Lower lobe of right lung (tissue), 2 donors: ENCODE results near the gene CHGA. TPM values are rescaled to one million over a fixed set of nuclear protein-coding genes. Genes with fewer than 3 reads are reported as not detected.

Experiments used
- ATAC-seq, 2 donors: fragments of 200-7000 bp; cut with Tn5 transposase; one replicate each; pipeline ENCODE4 v1.9.1; 2020 to 2022; ENCODE audit warnings: mild to moderate bottlenecking in 2 of 2, moderate library complexity in 2 of 2
- DNase-seq: peaks from one replicate; pipeline ENCODE4 v3.0.0-alpha.2; 2020
- H3K27ac ChIP-seq: fragments of 200-600 bp; one replicate; pipeline ENCODE4 v1.8.0; 2022
- H3K27me3 ChIP-seq: fragments of 200-600 bp; one replicate; pipeline ENCODE4 v1.8.0; 2022; ENCODE audit warnings: low read depth
- H3K36me3 ChIP-seq: fragments of 200-600 bp; one replicate; pipeline ENCODE4 v1.8.0; 2022; ENCODE audit warnings: mild to moderate bottlenecking
- H3K4me1 ChIP-seq: fragments of 200-600 bp; one replicate; pipeline ENCODE4 v1.8.0; 2022
- H3K4me3 ChIP-seq: fragments of 200-600 bp; one replicate; pipeline ENCODE4 v1.8.0; 2022; ENCODE audit warnings: mild to moderate bottlenecking
- H3K9me3 ChIP-seq: fragments of 200-600 bp; one replicate; pipeline ENCODE4 v1.8.0; 2022
- CTCF ChIP-seq: fragments of 200-600 bp; IDR thresholded peaks from one replicate; pipeline ENCODE4 v1.8.0; 2022; ENCODE audit warnings: antibody characterized with exemption, mild to moderate bottlenecking
- intact Hi-C: fragments of 100-400 bp; cut with DNase I; formaldehyde crosslinking; loops from one replicate; pipeline ENCODE4 v1.11.0; 2022
- total RNA-seq: library from RNA; stranded (reverse); fragmentation: NEBNext Ultra II Directional; extraction: Animal tissue kit (Norgen Biotek cat#: 25700); gene quantifications from one replicate; pipeline ENCODE4 v1.2.1, GENCODE V29; 2021
- donor health status: DM: no; HTN: yes; CAD: no; lungs with severe emphysema.

CHGA gene
- total RNA-seq, 1 donor from 2014 or later = 0.71 TPM

GRCh38 chr14:92905667-92906066, 17.3 kb upstream of the CHGA start:
- peaks cover 15% of the 10 kb centered on the region for H3K27me3 ChIP-seq
- DNase-seq = no peak
- no peak for ATAC-seq
- H3K4me1 ChIP-seq = no peaks in the 10 kb centered on the region
- no peak overlapping the region for H3K27ac ChIP-seq
- intact Hi-C loops = no loop called here
- no peak for TF ChIP-seq CTCF
- no peaks in the 10 kb centered on the region for H3K9me3 ChIP-seq
- H3K36me3 ChIP-seq = no peaks in the 10 kb centered on the region
- no peak overlapping the region for H3K4me3 ChIP-seq

- Histone ChIP-seq H3K27me3 (peaks cover 15% of the 10 kb centered on the region), H3K36me3 (no peaks in the 10 kb centered on the region), H3K4me1 (no peaks in the 10 kb centered on the region), H3K27ac (no peak overlapping the region), H3K9me3 (no peaks in the 10 kb centered on the region), H3K4me3 (no peak overlapping the region)
- no peak for DNase-seq
- intact Hi-C loops = no loop called here
- no peak for ATAC-seq
- no peak for TF ChIP-seq CTCF
Observed at GRCh38 chr14:92906420-92906819, 16.5 kb upstream of the CHGA start.

- H3K4me3 ChIP-seq = no peak overlapping the region
- DNase-seq (no peak), ATAC-seq (no peak)
- H3K4me1 ChIP-seq = no peaks in the 10 kb centered on the region
- no peak overlapping the region for H3K27ac ChIP-seq
- H3K9me3 ChIP-seq = no peaks in the 10 kb centered on the region
- no peaks in the 10 kb centered on the region for H3K36me3 ChIP-seq
- intact Hi-C loops = no loop called here
- no peak for TF ChIP-seq CTCF
- peaks cover 15% of the 10 kb centered on the region for H3K27me3 ChIP-seq
Observed at GRCh38 chr14:92906823-92907222, 16.1 kb upstream of the CHGA start.

- Histone ChIP-seq H3K27ac (no peak overlapping the region), H3K36me3 (no peaks in the 10 kb centered on the region), H3K9me3 (no peaks in the 10 kb centered on the region), H3K4me1 (no peaks in the 10 kb centered on the region), H3K27me3 (peaks cover 14% of the 10 kb centered on the region), H3K4me3 (no peak overlapping the region)
- ATAC-seq (no peak), DNase-seq (no peak)
- no peak for TF ChIP-seq CTCF
- intact Hi-C loops = no loop called here
Observed at GRCh38 chr14:92907316-92907911, 15.5 kb upstream of the CHGA start.

GRCh38 chr14:92914087-92914656, 8.8 kb upstream of the CHGA start:
- Histone ChIP-seq H3K4me1 (no peaks in the 10 kb centered on the region), H3K9me3 (no peaks in the 10 kb centered on the region), H3K27ac (no peak overlapping the region), H3K4me3 (no peak overlapping the region), H3K27me3 (peaks cover 7% of the 10 kb centered on the region), H3K36me3 (no peaks in the 10 kb centered on the region)
- no peak for DNase-seq
- no peak for TF ChIP-seq CTCF
- no peak for ATAC-seq
- intact Hi-C loops = no loop called here
